Peyer's patch (tissue), 4 donors: Measurements from ENCODE around the gene C9orf40.

Source experiments
- CTCF ChIP-seq, 6 experiments: fragments of 450-650 bp in 4 of 6; fragments of 200-600 bp in 2 of 6; sonication (generic) in 1 of 6; IDR thresholded peaks; one replicate each; pipeline ENCODE4 v1.5.1; 2017 to 2019; ENCODE audit warnings: antibody characterized with exemption in 6 of 6, mild to moderate bottlenecking in 3 of 6, moderate library complexity in 1 of 6
- POLR2A ChIP-seq, 2 donors: fragments of 450-650 bp; IDR thresholded peaks; one replicate each; pipeline ENCODE4 v1.5.1; 2017; ENCODE audit warnings: antibody characterized with exemption in 2 of 2, mild to moderate bottlenecking in 2 of 2, moderate library complexity in 2 of 2

- TF ChIP-seq CTCF (IDR thresholded peaks at IDR 0.05): peak in 1 of 6 experiments; percentile 5
- TF ChIP-seq POLR2A (IDR thresholded peaks at IDR 0.05): no peak
Observed at GRCh38 chr9:74951107-74951720, 1.5 kb downstream of the C9orf40 start.
